Measurements from ENCODE around the gene BAAT. TPM values are rescaled to one million over a fixed set of nuclear protein-coding genes. Genes with fewer than 3 reads are reported as not detected.

The BAAT gene
- total RNA-seq, 2 donors from 2014 or later, result not detected

DNA sequence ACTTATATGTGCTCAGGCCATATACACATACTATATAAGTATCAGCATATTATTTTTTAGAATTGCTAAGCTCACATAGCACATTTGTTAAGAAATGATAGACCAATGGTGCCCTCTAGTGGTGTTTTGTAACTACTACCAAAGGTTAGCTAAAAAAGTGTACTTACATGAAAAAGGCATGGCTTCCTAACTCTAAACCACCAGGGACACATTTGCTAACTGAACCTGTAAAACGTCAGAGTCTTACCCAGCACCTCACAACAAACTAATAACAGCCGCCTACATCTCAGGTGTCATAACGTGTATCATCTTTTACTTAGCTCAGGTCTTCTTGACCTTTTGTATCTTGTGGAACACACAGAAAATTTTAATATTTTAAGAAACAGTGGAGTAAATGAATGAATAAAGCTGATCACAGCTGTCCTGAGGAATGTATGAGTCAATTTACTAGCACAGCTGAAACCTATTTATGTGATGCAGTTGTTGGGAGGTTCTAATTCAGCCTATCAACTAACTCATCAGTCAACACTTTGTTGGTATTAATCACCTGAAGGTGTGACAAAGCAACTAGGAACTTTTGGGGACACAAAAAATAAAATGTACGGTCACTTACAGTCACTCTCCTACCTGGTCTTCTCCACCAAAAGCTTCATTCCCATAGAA lies 72.9 kb downstream of the BAAT start:
- Mint-ChIP-seq H3K27ac (no peak overlapping the region), H3K27me3 (peaks cover 53% of the 10 kb centered on the region), H3K4me1 (peaks cover 2% of the 10 kb centered on the region), H3K4me3 (no peak overlapping the region), H3K36me3 (ENCODE audit: low read depth) (no peaks in the 10 kb centered on the region)
- H3K9me3 ChIP-seq (ENCODE audit: control insufficient read depth, low read length, poor library complexity, severe bottlenecking), result no peaks in the 10 kb centered on the region
- ATAC-seq (peak; percentile 61), DNase-seq (no peak)

GRCh38 chr9:101311191-101311590 lies 73.6 kb downstream of the BAAT start:
- H3K36me3 Mint-ChIP-seq (ENCODE audit: low read depth), result no peaks in the 10 kb centered on the region
- peaks cover 53% of the 10 kb centered on the region for H3K27me3 Mint-ChIP-seq
- no peak for ATAC-seq
- H3K4me1 Mint-ChIP-seq, result peaks cover 2% of the 10 kb centered on the region
- DNase-seq, result no peak
- no peak overlapping the region for H3K4me3 Mint-ChIP-seq
- no peak overlapping the region for H3K27ac Mint-ChIP-seq
- no peaks in the 10 kb centered on the region for H3K9me3 ChIP-seq (ENCODE audit: control insufficient read depth, low read length, poor library complexity, severe bottlenecking)

Other genes with a start within 250 kb of the BAAT start
- gene MRPL50, start 13.6 kb upstream of the BAAT start, total RNA-seq, result 1 to 10 TPM; 6.6 TPM
- gene ZNF189, start 13.8 kb upstream of the BAAT start, total RNA-seq, result 1 to 10 TPM; 6.3 to 8.3 TPM
- not detected for gene ALDOB, start 50.8 kb upstream of the BAAT start, total RNA-seq
- gene RNF20, start 148.8 kb upstream of the BAAT start, total RNA-seq, result 10 to 100 TPM; 29.8 to 34.9 TPM
- gene PPP3R2, start 210.0 kb upstream of the BAAT start, total RNA-seq, result not detected